GM21423 (cell line): ENCODE results near the gene NUP85.
"Not testable (repeated sequence)": the region's sequence is repeated elsewhere in the genome, so short reads cannot be mapped to it uniquely, and the experiment has no call there.

Experiments used
- ATAC-seq: cut with Tn5 transposase; IDR thresholded peaks from one replicate; pipeline ENCODE4 v1.9.1; 2021; ENCODE audit warnings: mild to moderate bottlenecking, moderate library complexity; ENCODE audit not compliant: unreplicated experiment

NUP85 gene

GRCh38 chr17:75240394-75241142, 35.1 kb downstream of the NUP85 start:
- ATAC-seq, result no peak

DNA sequence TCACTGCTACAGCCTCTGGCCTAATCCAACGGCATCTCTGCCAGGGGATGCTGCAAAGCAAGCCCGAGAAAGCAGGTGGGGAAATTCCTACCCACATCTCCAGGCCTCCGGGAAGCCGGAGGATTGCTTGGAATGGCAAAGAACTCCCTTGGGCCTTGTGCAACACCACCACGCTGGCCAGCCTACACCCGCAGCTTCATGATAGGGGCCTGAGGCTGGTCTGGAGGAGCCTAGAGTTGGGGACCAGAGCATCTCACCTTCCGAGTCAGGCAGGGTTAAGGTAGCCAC, 35.6 kb downstream of the NUP85 start:
- ATAC-seq, result no peak

DNA sequence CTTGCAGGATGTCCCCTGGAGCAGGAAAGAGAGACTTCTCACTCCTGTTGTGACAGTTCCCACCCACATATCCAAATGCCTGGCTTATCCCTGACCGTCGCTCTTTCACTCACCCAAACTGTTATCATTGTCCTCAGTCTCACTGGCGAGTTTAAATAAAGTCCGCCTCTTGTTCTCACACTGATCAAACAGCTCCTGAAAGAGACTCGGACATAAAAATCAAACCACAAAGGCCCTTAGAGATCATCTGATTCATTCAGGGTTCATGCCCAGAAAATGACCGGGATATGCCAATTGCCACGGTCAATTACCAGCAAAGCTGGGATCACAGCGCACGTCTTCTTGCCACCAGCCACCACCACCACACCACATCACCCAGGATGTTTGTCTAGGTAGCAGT, 36.0 kb downstream of the NUP85 start:
- ATAC-seq, result no peak

- no peak for ATAC-seq
Measured at GRCh38 chr17:75241996-75242460, 36.5 kb downstream of the NUP85 start.

- ATAC-seq, result no peak
Measured at GRCh38 chr17:75242461-75243042, 37.1 kb downstream of the NUP85 start.

GRCh38 chr17:75244133-75244866, 38.8 kb downstream of the NUP85 start:
- ATAC-seq, result no peak

- no peak for ATAC-seq
Measured at GRCh38 chr17:75245011-75245410, 39.5 kb downstream of the NUP85 start.

DNA sequence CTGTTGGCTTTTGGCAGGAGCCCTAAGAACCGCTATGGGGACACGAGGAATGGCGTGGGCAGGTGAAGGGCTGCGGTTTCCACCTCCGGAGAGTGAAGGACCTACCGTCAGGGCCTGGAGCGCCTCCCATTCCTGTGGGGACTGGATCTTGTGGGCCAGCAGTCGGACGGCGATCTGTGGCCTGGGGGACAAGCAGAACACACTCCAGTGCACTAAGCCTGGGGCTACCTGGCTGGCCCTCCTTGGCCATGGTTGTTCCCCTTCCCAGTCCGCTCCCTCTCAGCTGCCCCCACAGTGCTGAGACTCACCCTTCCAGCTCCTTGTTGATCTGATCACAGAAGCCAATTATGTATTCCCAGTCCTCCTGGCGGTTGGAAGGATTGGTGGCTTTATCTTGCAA, 40.9 kb downstream of the NUP85 start:
- ATAC-seq, result no peak

DNA sequence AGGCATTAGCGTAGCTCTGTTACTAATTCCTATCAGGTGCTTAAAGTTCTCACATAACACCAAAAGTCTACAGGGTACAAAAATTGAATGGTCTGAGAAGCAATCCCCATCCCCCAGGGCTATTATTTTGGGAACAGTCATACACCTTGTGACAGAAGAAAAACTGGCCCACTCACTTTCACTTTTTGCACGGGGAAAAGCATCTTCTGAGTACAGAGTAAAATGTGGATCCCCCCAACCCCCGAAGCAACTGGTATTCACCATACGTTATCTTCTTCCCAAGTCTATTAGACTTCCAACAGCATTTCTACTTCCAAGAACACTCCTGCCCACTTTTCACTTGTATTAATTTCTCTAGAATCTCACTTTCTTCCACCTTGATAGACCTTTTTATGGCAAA, 44.1 kb downstream of the NUP85 start:
- ATAC-seq, result no peak

DNA sequence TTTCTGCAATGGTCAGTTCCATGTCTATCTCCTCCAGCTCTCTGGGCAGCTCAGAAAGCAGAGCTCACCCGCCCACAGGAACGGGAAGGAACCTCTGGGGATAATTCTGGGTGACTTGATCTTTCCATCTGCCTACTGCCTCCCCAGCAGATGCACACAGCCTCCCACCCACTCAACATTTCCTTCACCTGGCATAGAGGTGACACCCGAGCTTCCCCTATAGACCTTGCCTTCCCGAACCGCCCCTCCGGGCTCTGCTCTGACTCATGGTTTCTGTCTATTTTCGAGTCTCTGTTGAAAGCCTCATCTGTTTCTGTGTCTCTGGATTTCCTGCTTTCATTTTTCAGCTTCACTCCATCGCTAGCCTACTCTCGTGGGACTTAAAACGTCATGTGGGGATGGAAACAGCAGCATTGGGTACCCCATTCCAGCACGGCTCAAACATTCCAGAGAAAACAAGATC, 44.6 kb downstream of the NUP85 start:
- ATAC-seq, result peak; percentile 86

GRCh38 chr17:75252039-75252816, 46.7 kb downstream of the NUP85 start:
- no peak for ATAC-seq

- not testable (repeated sequence) for ATAC-seq
Measured at GRCh38 chr17:75255954-75256698, 50.6 kb downstream of the NUP85 start.

DNA sequence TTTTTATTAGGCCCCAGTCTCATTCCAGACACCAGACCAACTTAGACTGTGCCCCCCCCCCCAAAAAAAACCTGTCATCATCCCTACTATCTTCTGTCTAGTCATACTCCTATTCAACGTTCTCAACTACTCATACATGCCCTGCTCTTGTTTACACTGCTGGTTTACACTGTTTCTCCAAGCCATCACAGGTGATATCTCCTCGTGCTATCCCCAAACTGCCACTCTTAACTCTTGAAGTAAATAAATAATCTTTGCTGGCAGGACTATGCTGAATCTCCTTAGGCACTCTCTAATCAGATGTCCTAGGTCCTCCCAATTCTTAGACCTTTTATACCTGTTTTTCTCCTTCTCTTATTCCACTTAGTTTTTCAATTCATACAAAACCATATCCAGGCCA, 51.7 kb downstream of the NUP85 start:
- ATAC-seq, result not testable (repeated sequence)

GRCh38 chr17:75260641-75261335, 55.3 kb downstream of the NUP85 start:
- no peak for ATAC-seq

GRCh38 chr17:75261336-75262111, 56.0 kb downstream of the NUP85 start, which contains the start of the genes GGA3 and MRPS7:
GGA3 (minus strand) TSS chr17:75261606; CDS start chr17:75261587, 19 bp downstream.
MRPS7 (plus strand) TSS chr17:75261879; CDS start chr17:75261901, 22 bp downstream.
- peak; percentile 92 for ATAC-seq

- ATAC-seq, result no peak
Measured at GRCh38 chr17:75262112-75262606, 56.7 kb downstream of the NUP85 start.

DNA sequence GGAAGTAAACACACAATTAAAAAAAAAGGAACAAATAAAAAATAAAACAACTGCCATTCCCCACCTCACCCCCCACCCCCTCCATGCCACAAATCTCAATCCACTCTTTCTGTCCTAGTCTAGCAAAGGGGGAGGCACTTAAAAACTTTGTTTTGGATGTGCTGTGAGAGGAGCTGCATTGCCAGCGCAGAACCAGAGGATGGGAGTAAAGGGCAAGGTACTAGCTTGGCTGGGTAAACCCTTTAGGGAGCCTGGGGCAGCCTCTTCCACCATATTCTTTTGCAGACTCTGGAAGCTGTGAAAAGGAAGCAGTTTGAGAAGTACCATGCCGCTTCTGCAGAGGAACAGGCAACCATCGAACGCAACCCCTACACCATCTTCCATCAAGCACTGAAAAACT, 57.6 kb downstream of the NUP85 start:
- ATAC-seq, result no peak

DNA sequence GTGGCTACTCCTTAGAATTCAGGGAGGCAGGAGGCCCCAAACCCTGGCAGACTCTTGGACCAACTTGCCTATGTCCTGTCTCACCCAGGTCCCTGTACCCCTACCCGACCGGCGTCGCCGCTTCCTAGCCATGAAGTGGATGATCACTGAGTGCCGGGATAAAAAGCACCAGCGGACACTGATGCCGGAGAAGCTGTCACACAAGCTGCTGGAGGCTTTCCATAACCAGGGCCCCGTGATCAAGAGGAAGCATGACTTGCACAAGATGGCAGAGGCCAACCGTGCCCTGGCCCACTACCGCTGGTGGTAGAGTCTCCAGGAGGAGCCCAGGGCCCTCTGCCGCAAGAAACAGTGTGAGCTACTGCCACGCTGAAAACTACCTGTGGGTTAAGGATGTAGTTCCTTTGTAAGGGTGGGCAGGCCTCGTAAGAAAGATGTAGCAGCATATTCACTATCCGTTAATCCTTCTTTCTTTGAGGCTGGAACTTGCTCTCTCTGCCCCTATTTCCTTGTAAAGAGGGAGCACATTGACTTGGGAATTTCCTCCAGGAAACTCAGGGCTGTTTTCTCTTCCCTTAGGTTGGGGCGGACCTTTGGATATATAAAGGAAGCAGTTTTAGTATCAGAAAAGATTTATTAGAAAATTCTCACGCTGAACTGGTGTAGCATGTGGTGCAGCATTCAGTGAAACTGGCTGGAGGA, 60.3 kb downstream of the NUP85 start:
- no peak for ATAC-seq
